Thoracic aorta (tissue), 2 donors: ENCODE data around the gene CNGB1. TPM values are rescaled to one million over a fixed set of nuclear protein-coding genes. Genes with fewer than 3 reads are reported as not detected.

Experiments
- ATAC-seq: fragments of 150-250 bp; one replicate; pipeline ENCODE4 v1.8.0; 2017; ENCODE audit warnings: low read depth; ENCODE audit not compliant: insufficient number of reproducible peaks, low FRiP score
- DNase-seq: peaks from one replicate; pipeline ENCODE4 v3.0.0-alpha.2; 2020; ENCODE audit warnings: low spot score
- H3K27ac ChIP-seq, 2 donors: fragments of 200-600 bp; sonication (generic); 1 replicate in 1 of 2; 2 replicates in 1 of 2; pipeline ENCODE4 v1.5.1; 2016; ENCODE audit warnings: mild to moderate bottlenecking in 2 of 2, moderate library complexity in 2 of 2
- H3K27me3 ChIP-seq: fragments of 200-600 bp; sonication (generic); replicated peaks from 2 replicates; pipeline ENCODE4 v1.6.0; 2016; ENCODE audit warnings: mild to moderate bottlenecking; ENCODE audit not compliant: insufficient read depth
- H3K36me3 ChIP-seq: fragments of 200-600 bp; sonication (generic); one replicate; pipeline ENCODE4 v1.5.1; 2016
- H3K4me1 ChIP-seq, 2 donors: fragments of 200-600 bp; sonication (generic); 1 replicate in 1 of 2; 2 replicates in 1 of 2; pipeline versions ENCODE4 v1.5.1 to v1.6.0; 2016; ENCODE audit warnings: low read depth in 2 of 2, mild to moderate bottlenecking in 1 of 2; ENCODE audit not compliant: control insufficient read depth in 1 of 2
- H3K4me3 ChIP-seq: fragments of 200-600 bp; sonication (generic); 2 replicates; pipeline ENCODE4 v1.5.1; 2016; ENCODE audit warnings: mild to moderate bottlenecking
- H3K9me3 ChIP-seq: fragments of 200-600 bp; sonication (generic); 2 replicates; pipeline ENCODE4 v1.5.1; 2016
- total RNA-seq, 2 donors: library from RNA; depleted of rRNA; stranded (reverse); fragments of >200 nt; gene quantifications; one replicate each; pipeline versions ENCODE4 v1.1.0 to v1.2.3, GENCODE V29; 2016
- TF ChIP-seq, protein P1 (sequence below): fragments of 200-600 bp; sonication (generic); IDR thresholded peaks from one replicate; pipeline ENCODE4 v1.5.1; 2019; ENCODE audit warnings: antibody characterized with exemption

CNGB1 gene
- total RNA-seq, 2 donors from 2014 or later: not detected

DNA sequence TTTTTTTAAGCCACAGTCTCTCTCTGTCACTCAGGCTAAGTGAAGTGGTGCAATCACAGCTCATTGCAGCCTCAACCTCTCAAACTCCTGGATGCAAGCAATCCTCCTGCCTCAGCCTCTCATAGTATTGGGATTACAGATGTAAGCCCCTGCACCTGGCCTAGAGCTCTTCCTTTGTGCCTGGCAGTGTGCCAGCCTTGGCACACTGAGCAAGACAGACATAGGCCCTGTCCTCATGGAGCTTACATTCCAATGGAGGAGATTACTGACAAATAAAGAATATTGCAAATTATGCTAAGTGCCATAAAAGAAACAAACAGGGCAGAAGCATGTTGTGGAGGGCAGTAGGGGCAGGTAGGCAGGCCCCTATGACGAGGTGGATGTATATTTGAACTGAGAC, 920 bp upstream of the CNGB1 start:
- H3K27me3 ChIP-seq: no peaks in the 10 kb centered on the region
- no peaks in the 10 kb centered on the region for H3K9me3 ChIP-seq
- no peak overlapping the region for H3K4me3 ChIP-seq
- no peak overlapping the region for H3K27ac ChIP-seq
- ATAC-seq: no peak
- H3K36me3 ChIP-seq: no peaks in the 10 kb centered on the region
- TF ChIP-seq, protein P1, sequence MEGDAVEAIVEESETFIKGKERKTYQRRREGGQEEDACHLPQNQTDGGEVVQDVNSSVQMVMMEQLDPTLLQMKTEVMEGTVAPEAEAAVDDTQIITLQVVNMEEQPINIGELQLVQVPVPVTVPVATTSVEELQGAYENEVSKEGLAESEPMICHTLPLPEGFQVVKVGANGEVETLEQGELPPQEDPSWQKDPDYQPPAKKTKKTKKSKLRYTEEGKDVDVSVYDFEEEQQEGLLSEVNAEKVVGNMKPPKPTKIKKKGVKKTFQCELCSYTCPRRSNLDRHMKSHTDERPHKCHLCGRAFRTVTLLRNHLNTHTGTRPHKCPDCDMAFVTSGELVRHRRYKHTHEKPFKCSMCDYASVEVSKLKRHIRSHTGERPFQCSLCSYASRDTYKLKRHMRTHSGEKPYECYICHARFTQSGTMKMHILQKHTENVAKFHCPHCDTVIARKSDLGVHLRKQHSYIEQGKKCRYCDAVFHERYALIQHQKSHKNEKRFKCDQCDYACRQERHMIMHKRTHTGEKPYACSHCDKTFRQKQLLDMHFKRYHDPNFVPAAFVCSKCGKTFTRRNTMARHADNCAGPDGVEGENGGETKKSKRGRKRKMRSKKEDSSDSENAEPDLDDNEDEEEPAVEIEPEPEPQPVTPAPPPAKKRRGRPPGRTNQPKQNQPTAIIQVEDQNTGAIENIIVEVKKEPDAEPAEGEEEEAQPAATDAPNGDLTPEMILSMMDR: no peak
- DNase-seq: no peak
- H3K4me1 ChIP-seq: no peaks in the 10 kb centered on the region

DNA sequence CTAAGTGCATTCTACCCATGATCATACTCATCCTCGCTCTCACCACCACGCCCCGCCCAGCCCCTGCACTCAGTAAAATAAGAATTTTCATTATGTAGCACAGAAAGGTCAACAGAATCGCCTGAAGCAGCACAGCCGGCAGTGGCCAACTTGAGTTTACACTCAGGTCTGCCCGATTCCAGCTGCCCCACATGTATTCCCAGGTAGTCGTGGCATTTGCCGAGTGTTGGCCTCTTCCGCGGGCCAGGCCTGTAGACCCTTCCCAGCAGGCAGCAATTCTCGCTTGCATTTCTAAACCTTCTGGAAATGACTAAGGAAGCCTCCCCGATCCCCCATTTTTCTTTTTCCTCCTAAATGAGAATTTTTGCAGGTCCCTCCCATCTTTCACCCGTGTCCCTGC, 609 bp downstream of the CNGB1 start:
- Histone ChIP-seq H3K9me3 (no peaks in the 10 kb centered on the region), H3K27me3 (no peaks in the 10 kb centered on the region), H3K36me3 (no peaks in the 10 kb centered on the region), H3K4me1 (peaks cover 0 to 4% of the 10 kb centered on the region in 2 donors), H3K4me3 (no peak overlapping the region), H3K27ac (no peak overlapping the region)
- DNase-seq (no peak), ATAC-seq (no peak)
- TF ChIP-seq, protein P1: no peak

DNA sequence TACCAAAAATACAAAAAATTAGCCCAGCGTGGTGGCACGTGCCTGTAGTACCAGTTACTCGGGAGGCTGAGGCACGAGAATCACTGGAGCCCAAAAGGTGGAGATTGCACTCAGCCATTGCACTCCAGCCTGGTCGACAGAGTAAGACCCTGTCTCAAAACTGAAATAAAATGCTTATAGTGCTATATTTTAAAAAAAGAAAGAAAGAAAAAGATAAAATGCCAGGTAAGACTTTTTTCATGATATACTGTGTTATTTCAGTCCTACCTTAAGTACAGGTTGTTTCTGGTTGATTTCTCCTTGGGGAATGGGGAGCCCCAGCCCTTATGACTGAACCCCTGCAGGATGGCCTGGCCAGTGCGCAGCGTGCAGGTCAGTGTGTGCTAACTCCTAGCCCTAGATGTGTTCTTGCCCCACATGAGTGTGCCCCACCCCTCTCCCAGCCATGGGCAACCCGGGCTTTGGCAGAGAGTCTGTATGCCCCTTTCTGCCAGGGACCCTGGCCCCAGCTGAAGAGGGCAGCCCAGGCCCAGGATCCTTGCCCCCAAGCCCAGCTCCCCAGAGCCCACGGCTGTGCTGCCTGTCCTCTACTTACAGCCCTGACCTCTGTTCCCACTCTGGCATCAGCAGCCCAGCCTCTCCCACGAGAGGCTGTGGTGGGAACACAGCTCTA, 1.3 kb downstream of the CNGB1 start:
- no peak for DNase-seq
- peaks cover 0 to 4% of the 10 kb centered on the region in 2 donors for H3K4me1 ChIP-seq
- TF ChIP-seq, protein P1: no peak
- no peaks in the 10 kb centered on the region for H3K36me3 ChIP-seq
- no peak overlapping the region for H3K4me3 ChIP-seq
- H3K27me3 ChIP-seq: no peaks in the 10 kb centered on the region
- H3K9me3 ChIP-seq: no peaks in the 10 kb centered on the region
- ATAC-seq: no peak
- H3K27ac ChIP-seq: no peak overlapping the region

DNA sequence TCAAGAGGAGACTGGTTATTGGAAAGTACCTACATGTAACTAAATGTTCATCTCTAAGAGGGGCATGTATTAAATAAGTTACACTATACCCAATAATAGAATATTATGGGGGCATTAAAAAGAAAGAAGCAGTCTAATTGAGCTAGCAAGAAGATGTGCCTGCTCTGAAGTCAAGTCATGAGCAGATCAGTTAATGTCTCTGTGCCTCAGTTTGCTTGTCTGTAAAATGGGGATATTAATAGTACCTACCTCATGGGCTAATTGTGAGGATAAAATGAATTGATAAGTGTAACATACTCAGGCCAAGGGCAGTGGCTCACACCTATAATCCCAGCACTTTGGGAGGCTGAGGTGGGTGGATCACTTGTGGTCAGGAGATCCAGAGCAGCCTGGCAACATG, 3.0 kb downstream of the CNGB1 start:
- DNase-seq: no peak

DNA sequence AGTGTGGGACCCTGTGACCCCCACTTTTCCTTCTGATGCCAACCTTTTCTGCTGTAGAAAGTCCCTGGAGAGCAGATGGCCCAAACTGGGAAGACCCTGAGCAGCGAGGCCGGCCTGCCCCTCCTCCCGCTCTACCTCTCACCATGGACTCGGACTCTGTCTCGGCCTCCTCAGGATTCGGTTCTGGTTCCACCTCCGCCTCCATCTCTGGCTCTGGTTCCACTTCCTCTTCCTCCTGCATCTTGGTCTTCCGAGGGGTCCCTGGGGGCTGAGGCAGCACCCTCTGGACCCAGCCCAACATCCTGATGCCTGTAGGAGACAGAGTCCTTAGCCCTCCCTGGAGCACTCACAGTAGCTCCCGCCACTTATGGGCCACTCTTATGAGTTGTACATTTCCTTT, 3.9 kb downstream of the CNGB1 start:
- TF ChIP-seq, protein P1: no peak
- DNase-seq: no peak
- Histone ChIP-seq H3K27me3 (no peaks in the 10 kb centered on the region), H3K36me3 (no peaks in the 10 kb centered on the region), H3K4me3 (no peak overlapping the region), H3K9me3 (no peaks in the 10 kb centered on the region), H3K27ac (no peak overlapping the region), H3K4me1 (peaks cover 0 to 4% of the 10 kb centered on the region in 2 donors)
- ATAC-seq: no peak

More for the DNA sequence above, 3.0 kb downstream of the CNGB1 start:
- Histone ChIP-seq H3K27me3 (no peaks in the 10 kb centered on the region), H3K4me3 (no peak overlapping the region), H3K4me1 (peaks cover 0 to 4% of the 10 kb centered on the region in 2 donors), H3K36me3 (no peaks in the 10 kb centered on the region), H3K9me3 (no peaks in the 10 kb centered on the region), H3K27ac (no peak overlapping the region)
- ATAC-seq: no peak
- TF ChIP-seq, protein P1: no peak
